PFSK-1 (cell line): Measurements from ENCODE around the gene CENPT.

Experiments used
- FOXP2 ChIP-seq: optimal IDR thresholded peaks from 2 replicates; pipeline ENCODE3; 2011; ENCODE audit warnings: borderline replicate concordance, control low read depth, inconsistent platforms; ENCODE audit not compliant: insufficient read depth; ENCODE audit errors: extremely low read length, extremely low read depth
- POLR2AphosphoS5 ChIP-seq: IDR thresholded peaks from 2 replicates; pipeline ENCODE4 v1.6.1; 2012; ENCODE audit warnings: low read depth, mild to moderate bottlenecking, control low read depth, low read length, moderate library complexity
- SIN3A ChIP-seq: IDR thresholded peaks from 2 replicates; pipeline ENCODE4 v1.6.1; 2012; ENCODE audit warnings: mild to moderate bottlenecking, low read length, moderate library complexity, borderline replicate concordance; ENCODE audit not compliant: insufficient read depth
- TAF1 ChIP-seq: IDR thresholded peaks from 2 replicates; pipeline ENCODE4 v1.6.1; 2012; ENCODE audit warnings: low read length, control low read depth, borderline replicate concordance; ENCODE audit not compliant: insufficient read depth
- TF ChIP-seq, protein P1 (sequence below), 2 experiments: IDR thresholded peaks; 2 replicates each; pipeline versions ENCODE4 v1.6.1 to v1.8.0; 2011 to 2012; ENCODE audit warnings: low read depth in 2 of 2, low read length in 2 of 2, control low read depth in 1 of 2, inconsistent platforms in 1 of 2, mild to moderate bottlenecking in 1 of 2, moderate library complexity in 1 of 2; ENCODE audit not compliant: insufficient read depth in 1 of 2

Gene CENPT

DNA sequence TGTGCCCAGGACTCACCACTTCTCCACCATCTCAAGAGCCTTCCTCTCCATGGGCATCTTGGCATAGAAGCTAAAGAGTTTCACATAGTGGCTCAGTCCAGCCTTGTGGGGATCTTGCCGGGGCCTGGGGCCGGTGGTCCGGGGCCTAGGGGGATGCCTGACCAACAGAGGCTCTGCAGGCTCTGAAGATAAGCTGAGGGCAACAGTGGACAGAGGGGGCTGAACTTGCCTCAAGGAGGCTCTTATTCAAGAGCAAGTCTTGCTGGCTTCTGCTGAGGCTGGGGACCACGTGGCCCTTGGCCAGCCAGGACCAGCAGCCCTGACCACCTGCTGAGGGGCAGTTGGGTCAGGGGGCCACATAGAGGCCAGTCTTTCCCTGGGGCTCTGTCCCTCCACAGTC is 18.8 kb downstream of the CENPT start:
- TF ChIP-seq FOXP2, result no peak
- TF ChIP-seq, protein P1, sequence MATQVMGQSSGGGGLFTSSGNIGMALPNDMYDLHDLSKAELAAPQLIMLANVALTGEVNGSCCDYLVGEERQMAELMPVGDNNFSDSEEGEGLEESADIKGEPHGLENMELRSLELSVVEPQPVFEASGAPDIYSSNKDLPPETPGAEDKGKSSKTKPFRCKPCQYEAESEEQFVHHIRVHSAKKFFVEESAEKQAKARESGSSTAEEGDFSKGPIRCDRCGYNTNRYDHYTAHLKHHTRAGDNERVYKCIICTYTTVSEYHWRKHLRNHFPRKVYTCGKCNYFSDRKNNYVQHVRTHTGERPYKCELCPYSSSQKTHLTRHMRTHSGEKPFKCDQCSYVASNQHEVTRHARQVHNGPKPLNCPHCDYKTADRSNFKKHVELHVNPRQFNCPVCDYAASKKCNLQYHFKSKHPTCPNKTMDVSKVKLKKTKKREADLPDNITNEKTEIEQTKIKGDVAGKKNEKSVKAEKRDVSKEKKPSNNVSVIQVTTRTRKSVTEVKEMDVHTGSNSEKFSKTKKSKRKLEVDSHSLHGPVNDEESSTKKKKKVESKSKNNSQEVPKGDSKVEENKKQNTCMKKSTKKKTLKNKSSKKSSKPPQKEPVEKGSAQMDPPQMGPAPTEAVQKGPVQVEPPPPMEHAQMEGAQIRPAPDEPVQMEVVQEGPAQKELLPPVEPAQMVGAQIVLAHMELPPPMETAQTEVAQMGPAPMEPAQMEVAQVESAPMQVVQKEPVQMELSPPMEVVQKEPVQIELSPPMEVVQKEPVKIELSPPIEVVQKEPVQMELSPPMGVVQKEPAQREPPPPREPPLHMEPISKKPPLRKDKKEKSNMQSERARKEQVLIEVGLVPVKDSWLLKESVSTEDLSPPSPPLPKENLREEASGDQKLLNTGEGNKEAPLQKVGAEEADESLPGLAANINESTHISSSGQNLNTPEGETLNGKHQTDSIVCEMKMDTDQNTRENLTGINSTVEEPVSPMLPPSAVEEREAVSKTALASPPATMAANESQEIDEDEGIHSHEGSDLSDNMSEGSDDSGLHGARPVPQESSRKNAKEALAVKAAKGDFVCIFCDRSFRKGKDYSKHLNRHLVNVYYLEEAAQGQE (IDR thresholded peaks at IDR 0.05; ENCODE audit: insufficient read depth in 1 of 2, low read depth in 2 of 2, low read length in 2 of 2), result no peak
- no peak for TF ChIP-seq SIN3A
- TF ChIP-seq POLR2AphosphoS5, result no peak
- no peak for TF ChIP-seq TAF1

GRCh38 chr16:67825906-67826305 is 21.6 kb downstream of the CENPT start:
- TF ChIP-seq SIN3A (no peak), TAF1 (no peak), POLR2AphosphoS5 (no peak), FOXP2 (no peak)
- TF ChIP-seq, protein P1 (IDR thresholded peaks at IDR 0.05; ENCODE audit: insufficient read depth in 1 of 2, low read depth in 2 of 2, low read length in 2 of 2), result no peak

- TF ChIP-seq POLR2AphosphoS5 (no peak), TAF1 (no peak)
Measured at GRCh38 chr16:67825119-67825518, 22.4 kb downstream of the CENPT start.

DNA sequence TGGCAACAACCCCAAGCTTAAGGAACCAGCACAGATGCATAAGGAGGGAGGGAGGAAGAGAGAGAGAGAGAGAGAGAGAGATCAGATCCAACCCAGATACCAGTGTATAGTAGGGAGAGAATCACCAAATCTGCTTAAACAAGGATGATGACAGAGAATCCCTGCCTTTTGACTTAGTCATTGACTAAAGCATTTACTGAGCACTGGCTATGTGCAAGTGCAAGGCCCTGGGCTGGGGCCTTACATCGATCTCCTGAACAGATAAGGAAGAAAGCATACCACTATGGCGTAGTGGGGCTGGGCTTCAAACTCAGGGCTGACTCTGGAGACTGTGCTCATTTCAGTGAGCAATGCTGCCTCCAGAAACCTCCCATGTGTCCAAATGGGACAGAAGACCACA is 25.0 kb downstream of the CENPT start:
- TF ChIP-seq SIN3A (no peak), POLR2AphosphoS5 (no peak)

- no peak for TF ChIP-seq FOXP2
Measured at GRCh38 chr16:67820608-67821259, 26.8 kb downstream of the CENPT start.

DNA sequence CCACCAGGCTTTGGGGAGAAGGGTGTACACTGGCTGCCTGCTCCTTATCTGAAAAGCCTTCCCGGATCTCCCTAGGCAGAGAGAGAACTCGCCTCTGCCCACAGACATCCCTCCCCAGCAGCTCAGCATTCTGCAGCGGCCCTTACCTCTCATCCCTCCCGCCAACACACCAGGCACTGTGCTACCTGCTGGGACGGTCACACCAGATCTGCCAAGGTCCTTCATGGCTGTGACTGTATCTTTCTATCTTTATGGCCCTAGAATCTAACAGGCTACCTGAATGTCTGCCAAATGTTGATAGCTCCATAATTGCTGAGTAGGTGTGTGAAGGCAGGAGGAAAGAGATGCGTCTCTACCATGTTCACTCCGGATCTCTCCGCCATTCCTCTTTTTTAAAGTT is 32.9 kb downstream of the CENPT start:
- TF ChIP-seq TAF1, result no peak
- TF ChIP-seq POLR2AphosphoS5, result no peak
- TF ChIP-seq, protein P1 (IDR thresholded peaks at IDR 0.05; ENCODE audit: insufficient read depth in 1 of 2, low read depth in 2 of 2, low read length in 2 of 2), result no peak
- TF ChIP-seq SIN3A, result no peak
- TF ChIP-seq FOXP2, result no peak

GRCh38 chr16:67811899-67812298 is 35.6 kb downstream of the CENPT start:
- TF ChIP-seq SIN3A, result no peak
- no peak for TF ChIP-seq POLR2AphosphoS5
- TF ChIP-seq, protein P1 (IDR thresholded peaks at IDR 0.05; ENCODE audit: insufficient read depth in 1 of 2, low read depth in 2 of 2, low read length in 2 of 2), result no peak
- no peak for TF ChIP-seq FOXP2
- TF ChIP-seq TAF1, result no peak
